Adipocyte (in vitro differentiated cells): ENCODE data around the gene C18orf54.

Source experiments
- DNase-seq: peaks from one replicate; pipeline ENCODE4 v3.0.0-alpha.2; 2015; ENCODE audit warnings: low read depth
- H3K27me3 ChIP-seq: replicated peaks from 2 replicates; pipeline ENCODE4 v1.7.0; 2013; ENCODE audit warnings: mild to moderate bottlenecking, low read length, moderate library complexity; ENCODE audit not compliant: control insufficient read depth, insufficient read depth
- H3K36me3 ChIP-seq: 2 replicates; pipeline ENCODE4 v1.7.0; 2013; ENCODE audit warnings: low read length, mild to moderate bottlenecking, moderate library complexity; ENCODE audit not compliant: control insufficient read depth, insufficient read depth, severe bottlenecking
- H3K4me1 ChIP-seq: 2 replicates; pipeline ENCODE4 v1.7.0; 2013; ENCODE audit warnings: mild to moderate bottlenecking, low read length, moderate library complexity; ENCODE audit not compliant: control insufficient read depth, insufficient read depth
- H3K4me3 ChIP-seq: 2 replicates; pipeline ENCODE4 v1.7.0; 2013; ENCODE audit warnings: mild to moderate bottlenecking, low read length, moderate library complexity
- H3K9ac ChIP-seq: 2 replicates; pipeline ENCODE4 v1.7.0; 2013; ENCODE audit warnings: mild to moderate bottlenecking, low read length, moderate library complexity
- H3K9me3 ChIP-seq: 2 replicates; pipeline ENCODE4 v1.7.0; 2013; ENCODE audit warnings: mild to moderate bottlenecking, low read length, moderate library complexity; ENCODE audit not compliant: control insufficient read depth

Gene C18orf54

DNA sequence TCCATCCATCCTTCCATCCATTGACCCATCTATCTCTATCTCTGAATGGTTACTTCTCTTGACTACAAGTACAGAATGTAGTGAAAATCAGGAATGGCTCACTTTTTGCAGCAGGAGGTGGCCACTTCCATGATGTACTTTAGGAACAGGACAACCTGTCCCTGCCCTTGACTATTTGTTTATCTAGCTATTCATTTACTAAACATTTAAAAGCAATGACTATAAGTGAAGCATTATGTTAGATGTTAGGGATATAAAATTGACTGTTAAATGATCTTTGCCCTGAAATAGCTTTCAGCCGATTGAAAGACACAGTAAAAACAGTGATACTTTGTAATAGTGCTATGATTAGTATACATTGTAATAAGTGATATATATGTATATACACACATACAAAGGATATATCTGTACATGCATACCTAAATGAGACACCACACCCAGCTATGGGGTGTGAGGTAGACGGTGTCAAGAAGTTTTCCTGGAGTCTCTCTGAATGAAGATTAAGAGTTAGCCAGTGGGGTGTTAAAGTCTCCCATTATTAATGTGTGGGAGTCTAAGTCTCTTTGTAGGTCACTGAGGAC is 68.5 kb downstream of the C18orf54 start:
- DNase-seq = no peak
- no peaks in the 10 kb centered on the region for H3K4me1 ChIP-seq
- H3K4me3 ChIP-seq = no peak overlapping the region
- H3K36me3 ChIP-seq = no peaks in the 10 kb centered on the region
- H3K9me3 ChIP-seq = no peaks in the 10 kb centered on the region
- no peak overlapping the region for H3K9ac ChIP-seq
- peaks cover 14% of the 10 kb centered on the region for H3K27me3 ChIP-seq
